K562 (cell line): ENCODE measurements around the gene ZBTB46. TPM values are rescaled to one million over a fixed set of nuclear protein-coding genes. Genes with fewer than 3 reads are reported as not detected.

Source experiments
- ATAC-seq: fragments of 200-7000 bp; cut with Tn5 transposase; 3 replicates; pipeline ENCODE4 v1.9.1; 2020; ENCODE audit warnings: moderate library complexity
- BruUV-seq: library from RNA; stranded (reverse); fragments of 400-500 nt; replicated peaks from 2 replicates; lab custom pipeline; 2021; lab: Mats Ljungman, UMichigan
- CTCF ChIA-PET: fragments of 300-600 bp; formaldehyde crosslinking; extraction: SDS; loops from one replicate; lab custom pipeline; 2021; ENCODE audit warnings: low intra/inter-chr PET ratio; lab: Yijun Ruan, JAX
- POLR2A ChIA-PET: fragments of 300-600, 350-650 bp; sonication (Branson Sonifier 250); formaldehyde crosslinking; extraction: SDS; loops from one replicate; lab custom pipeline; 2021; ENCODE audit warnings: antibody characterized with exemption, inconsistent platforms; lab: Yijun Ruan, JAX
- DNase-seq, 4 experiments: peaks; one replicate each; pipeline versions ENCODE4 v3.0.0 to v3.0.0-alpha.2; 2011 to 2018; ENCODE audit warnings: low spot score in 3 of 4, mixed read lengths in 3 of 4; ENCODE audit errors: extremely low read depth in 1 of 4
- FAIRE-seq: peaks from 2 replicates; lab custom pipeline; 2011; peaks lifted over from hg19 to GRCh38; lab: Jason Lieb, UNC
- H2AFZ ChIP-seq: 2 replicates; pipeline ENCODE4 v1.6.0; 2011; ENCODE audit warnings: low read depth, low read length, control low read depth, inconsistent platforms
- H3K27ac ChIP-seq: fragments of 200-600 bp; 3 replicates; pipeline ENCODE4 v1.8.0; 2011; ENCODE audit warnings: low read depth, mild to moderate bottlenecking, control low read depth, inconsistent platforms, low read length, moderate library complexity, mixed read lengths; ENCODE audit errors: extremely low read depth
- H3K27me3 ChIP-seq, 2 experiments: fragments of 300-600 bp in 1 of 2; 2 replicates in 1 of 2; 3 replicates in 1 of 2; pipeline versions ENCODE4 v1.6.0 to v1.8.0; 2011; ENCODE audit warnings: inconsistent platforms in 2 of 2, low read length in 2 of 2, mild to moderate bottlenecking in 1 of 2, mixed read lengths in 1 of 2, moderate library complexity in 1 of 2; ENCODE audit not compliant: control insufficient read depth in 2 of 2, insufficient read depth in 2 of 2
- H3K36me3 ChIP-seq: fragments of 300-600 bp; 3 replicates; pipeline ENCODE4 v1.8.0; 2011; ENCODE audit warnings: mild to moderate bottlenecking, low read length, inconsistent platforms; ENCODE audit not compliant: control insufficient read depth, insufficient read depth
- H3K4me1 ChIP-seq, 2 experiments: fragments of 200-600 bp in 1 of 2; replicated peaks in 1 of 2; 2 replicates in 1 of 2; 3 replicates in 1 of 2; pipeline versions ENCODE4 v1.5.1 to v1.8.0; 2011; ENCODE audit warnings: inconsistent platforms in 2 of 2, low read length in 2 of 2, mild to moderate bottlenecking in 1 of 2, mixed read lengths in 1 of 2, moderate library complexity in 1 of 2; ENCODE audit not compliant: control insufficient read depth in 2 of 2, insufficient read depth in 2 of 2
- H3K4me2 ChIP-seq: 2 replicates; pipeline ENCODE4 v1.6.1; 2011; ENCODE audit warnings: low read length, control low read depth, inconsistent platforms, mixed read lengths; ENCODE audit not compliant: insufficient read depth
- H3K4me3 ChIP-seq: fragments of 200-600 bp; sonication (generic), shearing (Covaris generic); 2 replicates; pipeline ENCODE4 v1.5.1; 2016; ENCODE audit warnings: control low read depth, inconsistent platforms
- H3K79me2 ChIP-seq: fragments of 200-600 bp; 3 replicates; pipeline ENCODE4 v1.8.0; 2011; ENCODE audit warnings: low read length, inconsistent platforms; ENCODE audit not compliant: control insufficient read depth, insufficient read depth
- H3K9ac ChIP-seq, 2 experiments: 2 replicates each; pipeline versions ENCODE4 v1.6.0 to v1.6.1; 2011; ENCODE audit warnings: low read depth in 2 of 2, low read length in 2 of 2, control low read depth in 1 of 2, inconsistent platforms in 1 of 2, mild to moderate bottlenecking in 1 of 2, mixed read lengths in 1 of 2; ENCODE audit not compliant: insufficient read depth in 1 of 2
- H3K9me1 ChIP-seq: one replicate; pipeline ENCODE4 v1.6.0; 2011; ENCODE audit warnings: inconsistent platforms, mild to moderate bottlenecking, low read length, moderate library complexity; ENCODE audit not compliant: control insufficient read depth, insufficient read depth
- H3K9me3 ChIP-seq: replicated peaks from 2 replicates; pipeline ENCODE4 v1.5.1; 2011; ENCODE audit warnings: low read depth, low read length, inconsistent platforms; ENCODE audit not compliant: control insufficient read depth, insufficient read depth
- H4K20me1 ChIP-seq: replicated peaks from 2 replicates; pipeline ENCODE4 v1.6.1; 2011; ENCODE audit warnings: low read length, inconsistent platforms, mixed read lengths; ENCODE audit not compliant: control insufficient read depth, insufficient read depth
- ELF1 ChIP-seq: fragments of 200-800 bp; sonication (Bioruptor generic); IDR thresholded peaks from 2 replicates; pipeline ENCODE4 v1.6.1; 2016; ENCODE audit warnings: missing genetic modification characterization, missing compliant biosample characterization
- FOXJ2 ChIP-seq: fragments of 200-800 bp; sonication (Bioruptor generic); IDR thresholded peaks from 2 replicates; pipeline ENCODE4 v1.6.1; 2016; ENCODE audit warnings: missing genetic modification characterization, missing compliant biosample characterization
- HEY1 ChIP-seq: fragments of 250-450 bp; sonication (Bioruptor Pico); IDR thresholded peaks from 2 replicates; pipeline ENCODE4 v1.5.0; 2020; ENCODE audit warnings: mild to moderate bottlenecking, moderate library complexity, borderline replicate concordance
- RBM15 ChIP-seq: fragments of 200-400 bp; formaldehyde crosslinking; IDR thresholded peaks from 2 replicates; pipeline ENCODE4 v1.6.1; 2018; ENCODE audit warnings: mild to moderate bottlenecking, low read length, moderate library complexity; ENCODE audit not compliant: insufficient read depth
- SMARCC2 ChIP-seq: fragments of 450-650 bp; IDR thresholded peaks from 2 replicates; pipeline ENCODE4 v1.6.1; 2017; ENCODE audit warnings: antibody characterized with exemption, moderate library complexity, mild to moderate bottlenecking, low read depth
- SRSF9 ChIP-seq: fragments of 200-400 bp; formaldehyde crosslinking; IDR thresholded peaks from 2 replicates; pipeline ENCODE4 v1.6.1; 2017; ENCODE audit warnings: low read depth, low read length, borderline replicate concordance
- ZFP36 ChIP-seq: fragments of 150-350 bp; IDR thresholded peaks from 2 replicates; pipeline ENCODE4 v1.6.1; 2018; ENCODE audit warnings: low read length, low read depth; ENCODE audit not compliant: partially characterized antibody
- ZNF146 ChIP-seq: IDR thresholded peaks from one replicate; pipeline ENCODE4 v1.6.1; 2018; ENCODE audit warnings: missing compliant biosample characterization; ENCODE audit not compliant: unreplicated experiment
- ZNF165 ChIP-seq: fragments of 250-450 bp; sonication (Bioruptor Pico); IDR thresholded peaks from 2 replicates; pipeline ENCODE4 v1.4.0; 2020; ENCODE audit warnings: borderline replicate concordance
- ZNF311 ChIP-seq: fragments of 250-450 bp; sonication (Bioruptor Pico); IDR thresholded peaks from 2 replicates; pipeline ENCODE4 v1.4.0; 2020; ENCODE audit warnings: mild to moderate bottlenecking, moderate library complexity
- ZNF75A ChIP-seq: fragments of 450-650 bp; formaldehyde crosslinking; IDR thresholded peaks from 2 replicates; pipeline ENCODE4 v1.4.0; 2020; ENCODE audit warnings: mild to moderate bottlenecking
- WGBS: fragments of 100-300 bp; shearing (Covaris generic); methylation state at CpG from one replicate; pipeline ENCODE4 v1.1.6; 2016; ENCODE audit warnings: low coverage, mixed read lengths; ENCODE audit not compliant: insufficient coverage; ENCODE audit errors: missing lambda C conversion rate; 5-methylcytosine and 5-hydroxymethylcytosine counted together
- in situ Hi-C: fragments of 300-500 bp; cut with MboI; formaldehyde crosslinking; loops from 4 replicates; pipeline ENCODE4 v1.15.0; 2018; ENCODE audit warnings: inconsistent platforms, mixed read lengths
- intact Hi-C: fragments of 100-400 bp; cut with micrococcal nuclease; formaldehyde crosslinking; loops from 2 replicates; pipeline ENCODE4 v1.14.2; 2022
- polyA plus RNA-seq, 8 experiments: library from polyadenylated mRNA; depleted of rRNA in 4 of 8; stranded (reverse) in 5 of 8; unstranded in 3 of 8; fragments of >200 nt; fragmentation: Nextera tagmentation in 2 of 8; fragmentation: Illumina TruSeq in 1 of 8; extraction: Ambion mirVana in 2 of 8; extraction: Trizol in 1 of 8; gene quantifications; 2 replicates each; pipeline versions ENCODE4 v1.2.1 to v1.2.3, GENCODE V29; 2011 to 2014; ENCODE audit warnings: inconsistent platforms in 1 of 8, missing spikeins in 1 of 8
- total RNA-seq, 7 experiments: library from RNA; depleted of rRNA in 6 of 7; stranded (reverse); fragments of >200 nt in 6 of 7; fragmentation: Illumina TruSeq in 2 of 7; extraction: Trizol in 2 of 7; gene quantifications; 2 replicates each; pipeline versions ENCODE4 v1.2.1 to v1.2.3, GENCODE V29; 2011 to 2021; ENCODE audit warnings: low replicate concordance in 1 of 7
- TF ChIP-seq, protein P1 (sequence below): fragments of 250-450 bp; sonication (Bioruptor Pico); IDR thresholded peaks from 2 replicates; pipeline ENCODE4 v1.8.0; 2022; ENCODE audit warnings: inconsistent platforms, mild to moderate bottlenecking, moderate library complexity, borderline replicate concordance
- TF ChIP-seq, protein P2 (sequence below): IDR thresholded peaks from 2 replicates; pipeline ENCODE4 v1.6.1; 2012; ENCODE audit warnings: low read depth, low read length, improper control_type of control experiment, borderline replicate concordance

The ZBTB46 gene
- total and polyA plus RNA-seq, 9 of the 15 experiments (the other 6 are each of a cell fraction or from before 2014, with no cell fraction given), result 0.29 to 4.1 (median 1.1) TPM

DNA sequence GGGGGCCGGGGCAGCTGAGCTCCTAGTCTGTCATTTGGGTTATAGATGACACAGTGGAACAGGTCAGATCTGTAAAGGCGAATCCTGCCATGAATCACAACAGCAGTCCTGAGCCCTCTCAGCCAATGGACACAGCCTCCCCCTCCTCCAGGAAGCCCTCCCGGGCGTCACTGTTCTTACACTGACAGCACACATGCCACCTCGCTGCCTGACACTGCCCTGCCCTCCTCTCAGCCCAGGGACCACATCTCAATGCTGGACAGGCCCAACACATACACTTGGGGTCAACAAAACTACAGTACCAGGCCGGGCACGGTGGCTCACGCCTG lies 26.8 kb downstream of the ZBTB46 start:
- no peak overlapping the region for H2AFZ ChIP-seq
- POLR2A ChIA-PET, result no interaction called here
- no TSS peak for BruUV-seq

DNA sequence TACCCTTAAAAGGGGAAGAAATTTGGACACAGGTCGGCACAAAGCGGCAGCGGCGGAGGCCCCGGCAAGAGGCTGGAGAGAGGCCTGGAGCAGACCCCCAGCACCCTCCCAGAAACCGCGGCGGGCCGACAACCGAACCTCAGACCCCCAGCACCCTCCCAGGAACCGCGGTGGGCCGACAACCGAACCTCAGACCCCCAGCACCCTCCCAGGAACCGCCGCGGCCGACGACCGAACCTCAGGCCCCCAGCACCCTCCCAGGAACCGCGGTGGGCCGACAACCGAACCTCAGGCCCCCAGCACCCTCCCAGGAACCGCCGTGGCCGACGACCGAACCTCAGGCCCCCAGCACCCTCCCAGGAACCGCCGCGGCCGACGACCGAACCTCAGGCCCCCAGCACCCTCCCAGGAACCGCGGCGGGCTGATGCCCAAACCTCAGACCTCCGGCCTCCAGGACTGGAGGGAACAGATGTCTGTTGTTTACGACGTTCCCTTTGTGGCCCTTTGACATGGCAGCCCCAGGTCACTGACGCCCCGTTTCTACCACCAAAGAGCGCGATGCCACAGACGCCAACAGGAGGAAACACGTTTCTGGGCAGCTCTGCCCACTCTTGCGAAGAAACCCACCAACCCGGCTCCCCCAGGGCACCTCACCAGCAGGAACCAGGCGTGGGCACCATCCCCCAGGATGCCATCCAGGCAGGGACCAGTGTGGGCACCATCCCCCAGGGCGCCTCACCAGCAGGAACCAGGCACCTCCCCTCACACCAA lies 28.4 kb downstream of the ZBTB46 start:
- POLR2A ChIA-PET, result no interaction called here
- BruUV-seq, result no TSS peak
- CTCF ChIA-PET, result no interaction called here
- DNase-seq (no peak), FAIRE-seq (no peak), ATAC-seq (no peak)
- Histone ChIP-seq H2AFZ (no peak overlapping the region), H3K27ac (no peak overlapping the region), H3K27me3 (peaks cover 0 to 29% of the 10 kb centered on the region in 2 experiments; a peak in 2 of 5 replicates), H3K36me3 (no peaks in the 10 kb centered on the region), H3K9me3 (no peaks in the 10 kb centered on the region; the same call in 1 of the 2 replicates), H3K9ac (no peak overlapping the region), H3K4me1 (peaks cover 0 to 25% of the 10 kb centered on the region in 2 experiments; a peak in 2 of 5 replicates), H4K20me1 (no peaks in the 10 kb centered on the region; the same call in 1 of the 2 replicates), H3K9me1 (no peaks in the 10 kb centered on the region), H3K4me3 (no peak overlapping the region), H3K79me2 (no peaks in the 10 kb centered on the region), H3K4me2 (no peak overlapping the region)
- in situ Hi-C loops, result no loop called here
- intact Hi-C loops, result no loop called here
- WGBS, result 39% methylated on average over 29 of the region's 51 CpGs
- TF ChIP-seq, protein P1, sequence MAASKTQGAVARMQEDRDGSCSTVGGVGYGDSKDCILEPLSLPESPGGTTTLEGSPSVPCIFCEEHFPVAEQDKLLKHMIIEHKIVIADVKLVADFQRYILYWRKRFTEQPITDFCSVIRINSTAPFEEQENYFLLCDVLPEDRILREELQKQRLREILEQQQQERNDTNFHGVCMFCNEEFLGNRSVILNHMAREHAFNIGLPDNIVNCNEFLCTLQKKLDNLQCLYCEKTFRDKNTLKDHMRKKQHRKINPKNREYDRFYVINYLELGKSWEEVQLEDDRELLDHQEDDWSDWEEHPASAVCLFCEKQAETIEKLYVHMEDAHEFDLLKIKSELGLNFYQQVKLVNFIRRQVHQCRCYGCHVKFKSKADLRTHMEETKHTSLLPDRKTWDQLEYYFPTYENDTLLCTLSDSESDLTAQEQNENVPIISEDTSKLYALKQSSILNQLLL (CRISPR knock-in tag), result no peak
- no peak for TF ChIP-seq SMARCC2
- TF ChIP-seq ZNF165 (CRISPR knock-in tag), result no peak
- TF ChIP-seq, protein P2, sequence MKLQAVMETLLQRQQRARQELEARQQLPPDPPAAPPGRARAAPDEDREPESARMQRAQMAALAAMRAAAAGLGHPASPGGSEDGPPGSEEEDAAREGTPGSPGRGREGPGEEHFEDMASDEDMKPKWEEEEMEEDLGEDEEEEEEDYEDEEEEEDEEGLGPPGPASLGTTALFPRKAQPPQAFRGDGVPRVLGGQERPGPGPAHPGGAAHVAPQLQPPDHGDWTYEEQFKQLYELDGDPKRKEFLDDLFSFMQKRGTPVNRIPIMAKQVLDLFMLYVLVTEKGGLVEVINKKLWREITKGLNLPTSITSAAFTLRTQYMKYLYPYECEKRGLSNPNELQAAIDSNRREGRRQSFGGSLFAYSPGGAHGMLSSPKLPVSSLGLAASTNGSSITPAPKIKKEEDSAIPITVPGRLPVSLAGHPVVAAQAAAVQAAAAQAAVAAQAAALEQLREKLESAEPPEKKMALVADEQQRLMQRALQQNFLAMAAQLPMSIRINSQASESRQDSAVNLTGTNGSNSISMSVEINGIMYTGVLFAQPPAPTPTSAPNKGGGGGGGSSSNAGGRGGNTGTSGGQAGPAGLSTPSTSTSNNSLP, result no peak
- TF ChIP-seq ZNF146 (CRISPR knock-in tag), result no peak
- no peak for TF ChIP-seq ZNF75A
- TF ChIP-seq ZNF311 (CRISPR knock-in tag), result no peak

More for the DNA sequence above, 26.8 kb downstream of the ZBTB46 start:
- CTCF ChIA-PET, result no interaction called here
- H3K27ac ChIP-seq, result no peak overlapping the region
- H4K20me1 ChIP-seq, result no peaks in the 10 kb centered on the region; the same call in 1 of the 2 replicates
- H3K27me3 ChIP-seq, result peaks cover 0 to 28% of the 10 kb centered on the region in 2 experiments; a peak in 2 of 5 replicates
- no peaks in the 10 kb centered on the region for H3K79me2 ChIP-seq
- no peak for FAIRE-seq
- no peaks in the 10 kb centered on the region; the same call in 1 of the 2 replicates for H3K9me3 ChIP-seq
- no peak overlapping the region for H3K4me3 ChIP-seq
- no peak for DNase-seq
- no peak overlapping the region for H3K4me2 ChIP-seq
- intact Hi-C loops (no loop called here), in situ Hi-C loops (no loop called here)
- no peaks in the 10 kb centered on the region for H3K36me3 ChIP-seq
- peak overlapping the region in 1 of 2 experiments; percentile 78; a peak in 2 of 4 replicates for H3K9ac ChIP-seq
- TF ChIP-seq HEY1 (CRISPR knock-in tag) (no peak), ZFP36 (peak; percentile 83), RBM15 (no peak), SRSF9 (no peak), ELF1 (no peak), FOXJ2 (no peak)
- ATAC-seq, result no peak
- H3K9me1 ChIP-seq, result no peaks in the 10 kb centered on the region
- 38% methylated on average over 7 of the region's 8 CpGs for WGBS
- H3K4me1 ChIP-seq, result peaks cover 0 to 40% of the 10 kb centered on the region in 2 experiments; a peak in 2 of 5 replicates
